Sigmoid colon (tissue), 7 donors: ENCODE measurements around the gene BCKDK. TPM values are rescaled to one million over a fixed set of nuclear protein-coding genes. Genes with fewer than 3 reads are reported as not detected.

Experiments used
- DNase-seq: peaks from one replicate; pipeline ENCODE4 v3.0.0-alpha.2; 2019
- H3K27ac ChIP-seq, 4 donors: fragments of 200-600 bp; sonication (generic); one replicate each; pipeline ENCODE4 v1.5.1; 2016 to 2019; ENCODE audit warnings: mild to moderate bottlenecking in 1 of 4
- H3K27me3 ChIP-seq, 3 donors: fragments of 200-600 bp; sonication (generic); one replicate each; pipeline ENCODE4 v1.5.1; 2019; ENCODE audit warnings: mild to moderate bottlenecking in 1 of 3
- H3K36me3 ChIP-seq, 4 donors: fragments of 200-600 bp; sonication (generic); one replicate each; pipeline ENCODE4 v1.5.1; 2016 to 2019
- H3K4me1 ChIP-seq, 4 donors: fragments of 200-600 bp; sonication (generic); one replicate each; pipeline ENCODE4 v1.5.1; 2017 to 2019
- H3K4me3 ChIP-seq, 4 donors: fragments of 200-600 bp; sonication (generic); one replicate each; pipeline ENCODE4 v1.5.1; 2017 to 2019; ENCODE audit warnings: mild to moderate bottlenecking in 2 of 4, moderate library complexity in 1 of 4
- H3K9me3 ChIP-seq, 4 donors: fragments of 200-600 bp in 3 of 4; sonication (generic) in 3 of 4; one replicate each; pipeline versions ENCODE4 v1.5.1 to v1.6.1; 2013 to 2019
- EP300 ChIP-seq, 4 donors: sonication (generic); formaldehyde crosslinking; IDR thresholded peaks; one replicate each; pipeline ENCODE4 v1.6.1; 2017; ENCODE audit warnings: antibody characterized with exemption in 4 of 4
- POLR2A ChIP-seq, 2 donors: fragments of 450-650 bp; IDR thresholded peaks; one replicate each; pipeline ENCODE4 v1.6.1; 2016; ENCODE audit warnings: antibody characterized with exemption in 2 of 2, mild to moderate bottlenecking in 2 of 2, moderate library complexity in 2 of 2
- POLR2AphosphoS5 ChIP-seq, 4 donors: sonication (generic); formaldehyde crosslinking; IDR thresholded peaks; one replicate each; pipeline ENCODE4 v1.6.1; 2017; ENCODE audit warnings: antibody characterized with exemption in 4 of 4
- WGBS, 2 donors: extraction: QIAGEN DNeasy Blood & Tissue Kit; methylation state at CpG; one replicate each; pipeline ENCODE4 v1.1.7; 2013; 5-methylcytosine and 5-hydroxymethylcytosine counted together
- intact Hi-C: fragments of 100-400 bp; cut with DNase I; formaldehyde crosslinking; loops from one replicate; pipeline ENCODE4 v1.15.1; 2023
- polyA plus RNA-seq, 3 donors: library from polyadenylated mRNA; stranded (reverse); fragments of 200-250 nt; gene quantifications; one replicate each; pipeline ENCODE4 v1.2.3, GENCODE V29; 2013
- total RNA-seq, 4 donors: library from RNA; depleted of rRNA; stranded (reverse); fragments of >200 nt; gene quantifications; one replicate each; pipeline ENCODE4 v1.1.0, GENCODE V29; 2016
- TF ChIP-seq, protein P1 (sequence below), 4 experiments: fragments of 450-650 bp in 3 of 4; fragments of 200-600 bp in 1 of 4; IDR thresholded peaks; one replicate each; pipeline ENCODE4 v1.5.1; 2016 to 2019; ENCODE audit warnings: antibody characterized with exemption in 4 of 4, mild to moderate bottlenecking in 3 of 4, moderate library complexity in 2 of 4
- donor health status: healthy with polysubstance abuse.
- donor health status: Bipolar disorder and iron deficiency.
- donor health status: healthy.

Gene BCKDK
- total and polyA plus RNA-seq, 7 donors: 21.6 to 42.7 (median 33.2) TPM

DNA sequence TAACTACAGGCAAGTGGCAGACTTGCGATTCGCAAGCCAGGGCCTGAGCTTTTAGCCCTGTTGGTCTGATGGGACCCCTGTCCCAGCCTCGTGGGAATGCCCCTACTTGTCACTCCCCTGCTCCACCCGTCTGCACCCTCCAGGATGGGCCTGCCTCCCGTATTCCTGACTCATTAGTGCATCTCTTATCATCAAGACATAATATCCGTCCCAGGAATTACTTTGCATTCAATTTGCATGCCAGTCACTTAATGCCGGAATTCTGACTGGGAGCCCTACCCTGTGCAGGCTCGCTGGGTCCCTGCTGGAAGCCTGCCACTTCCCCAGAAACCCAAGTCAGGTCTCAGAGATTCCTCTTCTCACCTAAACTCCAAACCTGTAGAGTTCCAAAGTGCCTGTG lies 22.8 kb upstream of the BCKDK start:
- Histone ChIP-seq H3K36me3 (peaks cover 12 to 83% (median 21%) of the 10 kb centered on the region in 4 donors), H3K4me3 (no peak overlapping the region), H3K27ac (no peak overlapping the region), H3K27me3 (no peaks in the 10 kb centered on the region), H3K9me3 (no peaks in the 10 kb centered on the region), H3K4me1 (no peaks in the 10 kb centered on the region)
- TF ChIP-seq POLR2A (IDR thresholded peaks at IDR 0.05): no peak
- TF ChIP-seq, protein P1, sequence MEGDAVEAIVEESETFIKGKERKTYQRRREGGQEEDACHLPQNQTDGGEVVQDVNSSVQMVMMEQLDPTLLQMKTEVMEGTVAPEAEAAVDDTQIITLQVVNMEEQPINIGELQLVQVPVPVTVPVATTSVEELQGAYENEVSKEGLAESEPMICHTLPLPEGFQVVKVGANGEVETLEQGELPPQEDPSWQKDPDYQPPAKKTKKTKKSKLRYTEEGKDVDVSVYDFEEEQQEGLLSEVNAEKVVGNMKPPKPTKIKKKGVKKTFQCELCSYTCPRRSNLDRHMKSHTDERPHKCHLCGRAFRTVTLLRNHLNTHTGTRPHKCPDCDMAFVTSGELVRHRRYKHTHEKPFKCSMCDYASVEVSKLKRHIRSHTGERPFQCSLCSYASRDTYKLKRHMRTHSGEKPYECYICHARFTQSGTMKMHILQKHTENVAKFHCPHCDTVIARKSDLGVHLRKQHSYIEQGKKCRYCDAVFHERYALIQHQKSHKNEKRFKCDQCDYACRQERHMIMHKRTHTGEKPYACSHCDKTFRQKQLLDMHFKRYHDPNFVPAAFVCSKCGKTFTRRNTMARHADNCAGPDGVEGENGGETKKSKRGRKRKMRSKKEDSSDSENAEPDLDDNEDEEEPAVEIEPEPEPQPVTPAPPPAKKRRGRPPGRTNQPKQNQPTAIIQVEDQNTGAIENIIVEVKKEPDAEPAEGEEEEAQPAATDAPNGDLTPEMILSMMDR (IDR thresholded peaks at IDR 0.05): no peak
- TF ChIP-seq EP300 (IDR thresholded peaks at IDR 0.05): no peak
- no peak for TF ChIP-seq POLR2AphosphoS5 (IDR thresholded peaks at IDR 0.05)
- no peak for DNase-seq
- intact Hi-C loops: no loop called here
- WGBS, 2 donors: 79 to 85% methylated on average over 8 of the region's 8 CpGs

DNA sequence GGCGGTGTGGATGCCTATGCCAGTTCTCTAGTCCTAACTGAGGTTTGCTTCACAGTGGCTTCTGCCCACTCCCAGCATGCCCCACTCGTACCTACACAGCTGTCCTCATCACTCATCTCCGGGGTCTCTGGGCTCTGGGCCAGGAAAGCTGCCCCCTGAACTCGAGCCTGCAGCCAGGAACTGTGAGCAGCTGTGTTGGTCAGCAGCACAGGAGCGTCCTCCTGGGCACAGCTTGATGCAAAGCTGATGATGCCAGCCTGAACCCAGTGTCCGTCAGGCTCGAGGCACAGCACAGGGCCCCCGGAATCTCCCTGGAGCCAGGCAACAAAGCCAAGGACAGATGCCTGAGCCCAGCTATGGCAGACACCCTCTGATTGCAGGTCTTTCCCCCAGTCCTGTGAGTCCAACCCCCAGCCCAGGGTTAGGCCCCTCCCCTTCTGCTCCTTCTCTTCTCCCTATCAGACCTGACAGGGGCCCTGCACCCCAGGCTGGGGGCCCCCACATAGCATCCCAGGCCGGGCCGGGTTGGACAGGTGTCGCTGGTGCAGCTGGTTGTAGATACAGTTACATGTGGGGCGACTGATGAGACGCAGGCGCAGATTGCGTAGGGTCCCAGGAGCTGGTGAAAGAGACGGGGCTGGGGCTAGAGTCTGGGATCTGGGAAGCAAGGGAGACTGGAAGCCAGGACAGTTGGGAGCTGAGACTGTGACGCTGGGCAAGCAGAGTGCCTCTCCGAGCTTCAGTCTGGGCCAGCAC lies 22.1 kb upstream of the BCKDK start:
- WGBS, 2 donors: 90 to 91% methylated on average over 18 of the region's 18 CpGs
- H3K27ac ChIP-seq: no peak overlapping the region
- H3K4me3 ChIP-seq: no peak overlapping the region
- H3K4me1 ChIP-seq: no peaks in the 10 kb centered on the region
- intact Hi-C loops: no loop called here
- H3K9me3 ChIP-seq: no peaks in the 10 kb centered on the region
- peaks cover 12 to 83% (median 18%) of the 10 kb centered on the region in 4 donors for H3K36me3 ChIP-seq
- DNase-seq: no peak
- H3K27me3 ChIP-seq: no peaks in the 10 kb centered on the region
- TF ChIP-seq POLR2A (IDR thresholded peaks at IDR 0.05) (no peak), POLR2AphosphoS5 (IDR thresholded peaks at IDR 0.05) (no peak), EP300 (IDR thresholded peaks at IDR 0.05) (no peak)
- TF ChIP-seq, protein P1 (IDR thresholded peaks at IDR 0.05): no peak

DNA sequence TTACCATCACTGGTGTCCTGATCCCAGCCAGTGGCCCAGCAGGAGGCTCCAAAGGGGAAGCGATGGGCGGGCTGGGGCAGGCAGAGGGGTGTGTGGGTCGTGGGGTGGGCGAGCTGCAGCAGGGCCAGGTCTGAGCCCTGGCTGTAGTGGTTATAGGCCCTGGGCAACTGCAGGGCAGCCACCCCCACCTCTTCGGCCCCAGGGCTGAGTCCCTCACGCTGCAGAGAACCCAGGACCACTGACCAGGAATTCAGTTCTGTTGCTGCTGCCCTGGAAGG lies 21.6 kb upstream of the BCKDK start:
- 92% methylated on average over 6 of the region's 6 CpGs for WGBS, 2 donors
- no peak overlapping the region for H3K4me3 ChIP-seq
- intact Hi-C loops: no loop called here
- no peaks in the 10 kb centered on the region for H3K4me1 ChIP-seq
- peaks cover 7 to 83% (median 19%) of the 10 kb centered on the region in 4 donors for H3K36me3 ChIP-seq
- H3K27me3 ChIP-seq: no peaks in the 10 kb centered on the region
- H3K27ac ChIP-seq: no peak overlapping the region
- DNase-seq: no peak
- TF ChIP-seq, protein P1 (IDR thresholded peaks at IDR 0.05): no peak
- TF ChIP-seq POLR2AphosphoS5 (IDR thresholded peaks at IDR 0.05): no peak
- TF ChIP-seq EP300 (IDR thresholded peaks at IDR 0.05): no peak
- TF ChIP-seq POLR2A (IDR thresholded peaks at IDR 0.05): no peak
- no peaks in the 10 kb centered on the region for H3K9me3 ChIP-seq

DNA sequence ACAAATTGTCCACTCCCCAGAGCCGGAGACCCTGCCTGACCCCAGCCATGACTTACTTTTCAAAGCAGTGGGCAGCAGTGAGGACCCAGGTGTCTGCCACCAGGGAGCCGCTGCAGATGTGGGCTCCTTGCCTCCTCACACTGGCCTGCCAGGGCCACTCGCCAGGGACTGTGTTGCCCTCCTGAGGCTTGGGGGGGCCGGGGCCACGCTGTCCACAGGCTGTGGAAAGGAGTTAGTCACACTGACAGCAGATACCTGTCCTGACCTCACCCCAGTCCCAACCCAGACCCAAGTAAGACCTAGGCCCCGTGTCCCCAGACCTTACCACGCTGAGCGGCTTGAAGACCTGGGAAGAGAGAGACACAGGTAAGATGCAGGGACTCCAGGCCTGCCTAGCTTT lies 20.7 kb upstream of the BCKDK start:
- Histone ChIP-seq H3K36me3 (peaks cover 7 to 75% (median 17%) of the 10 kb centered on the region in 4 donors), H3K27ac (no peak overlapping the region), H3K4me1 (peaks cover 0 to 2% (median 0%) of the 10 kb centered on the region in 4 donors), H3K9me3 (no peaks in the 10 kb centered on the region), H3K27me3 (no peaks in the 10 kb centered on the region), H3K4me3 (no peak overlapping the region)
- TF ChIP-seq, protein P1 (IDR thresholded peaks at IDR 0.05): no peak
- TF ChIP-seq EP300 (IDR thresholded peaks at IDR 0.05) (no peak), POLR2AphosphoS5 (IDR thresholded peaks at IDR 0.05) (no peak), POLR2A (IDR thresholded peaks at IDR 0.05) (no peak)
- WGBS, 2 donors: 93 to 94% methylated on average over 8 of the region's 8 CpGs
- DNase-seq: no peak
- intact Hi-C loops: no loop called here

DNA sequence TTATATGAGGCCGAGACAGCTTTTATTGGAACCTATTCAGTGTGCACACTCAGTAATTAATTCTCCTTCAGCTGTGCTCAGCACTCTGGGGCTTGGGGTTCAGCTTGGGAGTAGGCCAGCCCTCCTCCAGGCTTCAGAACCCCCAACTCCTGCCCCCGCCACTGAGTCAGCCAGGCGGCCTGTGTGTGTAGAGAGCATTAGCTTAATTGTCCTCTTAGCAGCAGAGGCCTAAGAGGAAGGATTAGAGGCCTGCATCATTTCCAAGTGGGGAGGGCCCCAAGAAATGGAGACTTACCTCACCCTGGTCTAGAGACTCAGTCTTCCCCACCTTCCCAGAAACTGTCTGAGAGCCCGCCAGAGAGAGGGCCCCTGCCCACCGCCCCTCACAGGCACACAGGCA lies 20.2 kb upstream of the BCKDK start:
- peaks cover 7 to 70% (median 15%) of the 10 kb centered on the region in 4 donors for H3K36me3 ChIP-seq
- 76 to 82% methylated on average over 5 of the region's 5 CpGs for WGBS, 2 donors
- intact Hi-C loops: no loop called here
- H3K9me3 ChIP-seq: no peaks in the 10 kb centered on the region
- no peaks in the 10 kb centered on the region for H3K27me3 ChIP-seq
- H3K4me1 ChIP-seq: peaks cover 0 to 7% (median 3%) of the 10 kb centered on the region in 4 donors
- DNase-seq: no peak
- TF ChIP-seq EP300 (IDR thresholded peaks at IDR 0.05) (no peak), POLR2A (IDR thresholded peaks at IDR 0.05) (no peak), POLR2AphosphoS5 (IDR thresholded peaks at IDR 0.05) (no peak)
- TF ChIP-seq, protein P1 (IDR thresholded peaks at IDR 0.05): no peak
- H3K27ac ChIP-seq: no peak overlapping the region
- H3K4me3 ChIP-seq: no peak overlapping the region
